ENCODE data around the gene CTAG1B.
"Not testable (repeated sequence)": the region's sequence is repeated elsewhere in the genome, so short reads cannot be mapped to it uniquely, and the experiment has no call there.

CTAG1B gene

GRCh38 chrX:154594491-154594890, 24.6 kb downstream of the CTAG1B start:
- TF ChIP-seq GATA3 (IDR thresholded peaks at IDR 0.05; ENCODE audit: low read depth, low read length) (no peak), GATA2 (IDR thresholded peaks at IDR 0.05; ENCODE audit: low read depth, low read length) (no peak)

GRCh38 chrX:154593201-154593600, 25.9 kb downstream of the CTAG1B start:
- no peak for TF ChIP-seq GATA2 (IDR thresholded peaks at IDR 0.05; ENCODE audit: low read depth, low read length)
- TF ChIP-seq GATA3 (IDR thresholded peaks at IDR 0.05; ENCODE audit: low read depth, low read length): no peak

- no peak for TF ChIP-seq GATA2 (IDR thresholded peaks at IDR 0.05; ENCODE audit: low read depth, low read length)
- no peak for TF ChIP-seq GATA3 (IDR thresholded peaks at IDR 0.05; ENCODE audit: low read depth, low read length)
These were observed 26.6 kb downstream of the CTAG1B start for GRCh38 chrX:154592505-154592904.

- not testable (repeated sequence) for TF ChIP-seq GATA2, GATA3 (IDR thresholded peaks at IDR 0.05; ENCODE audit: low read depth, low read length)
These were observed 34.4 kb downstream of the CTAG1B start, which contains the start of gene CTAG1A for GRCh38 chrX:154584585-154585183. Gene CTAG1A (plus strand): TSS chrX:154585133. CDS start chrX:154585207, 74 bp downstream.

All from SH-SY5Y (cell line).